HEK293 (cell line): ENCODE measurements around the gene PDK2.

ENCODE experiments used
- BCL11B ChIP-seq: fragments of 450-650 bp; formaldehyde crosslinking; IDR thresholded peaks from 2 replicates; pipeline ENCODE4 v1.5.1; 2016; ENCODE audit warnings: low read depth, missing biosample characterization, missing genetic modification characterization
- CTCF ChIP-seq: fragments of 450-650 bp; formaldehyde crosslinking; IDR thresholded peaks from 2 replicates; pipeline ENCODE4 v1.5.1; 2016; ENCODE audit warnings: missing biosample characterization, missing genetic modification characterization
- HOXD13 ChIP-seq: sonication (generic); formaldehyde crosslinking; IDR thresholded peaks from 2 replicates; pipeline ENCODE4 v1.8.0; 2022; ENCODE audit warnings: missing genetic modification reagents, borderline replicate concordance
- KLF7 ChIP-seq: fragments of 450-650 bp; formaldehyde crosslinking; IDR thresholded peaks from 2 replicates; pipeline ENCODE4 v1.5.1; 2016; ENCODE audit warnings: missing biosample characterization, missing genetic modification characterization, borderline replicate concordance
- REPIN1 ChIP-seq: fragments of 450-650 bp; formaldehyde crosslinking; IDR thresholded peaks from 2 replicates; pipeline ENCODE4 v1.5.1; 2017; ENCODE audit warnings: missing biosample characterization, missing genetic modification characterization, low read depth
- SP2 ChIP-seq: fragments of 450-650 bp; formaldehyde crosslinking; IDR thresholded peaks from 2 replicates; pipeline ENCODE4 v1.5.1; 2016; ENCODE audit warnings: missing biosample characterization, missing genetic modification characterization
- ZBTB11 ChIP-seq: fragments of 450-650 bp; formaldehyde crosslinking; conservative IDR thresholded peaks from 2 replicates; pipeline ENCODE4 v1.5.1; 2016; ENCODE audit warnings: low read depth, missing biosample characterization, missing genetic modification characterization
- ZFP3 ChIP-seq: fragments of 450-650 bp; formaldehyde crosslinking; IDR thresholded peaks from 2 replicates; pipeline ENCODE4 v1.5.1; 2016; ENCODE audit warnings: low read depth, missing biosample characterization, missing genetic modification characterization
- ZNF221 ChIP-seq: fragments of 450-650 bp; formaldehyde crosslinking; IDR thresholded peaks from 2 replicates; pipeline ENCODE4 v1.5.1; 2017; ENCODE audit warnings: missing biosample characterization, missing genetic modification characterization, borderline replicate concordance
- ZNF274 ChIP-seq, 2 experiments: fragments of 200-500 bp in 1 of 2; fragments of 450-650 bp in 1 of 2; sonication (Bioruptor generic) in 1 of 2; formaldehyde crosslinking in 1 of 2; IDR thresholded peaks; 2 replicates each; pipeline versions ENCODE4 v1.5.1 to v1.6.1; 2014 to 2016; ENCODE audit warnings: borderline replicate concordance in 1 of 2, inconsistent platforms in 1 of 2, low read length in 1 of 2, missing biosample characterization in 1 of 2, missing genetic modification characterization in 1 of 2
- ZNF362 ChIP-seq: fragments of 450-650 bp; formaldehyde crosslinking; IDR thresholded peaks from 2 replicates; pipeline ENCODE4 v1.5.1; 2016; ENCODE audit warnings: missing biosample characterization, missing genetic modification characterization
- ZNF398 ChIP-seq: fragments of 450-650 bp; formaldehyde crosslinking; IDR thresholded peaks from 2 replicates; pipeline ENCODE4 v1.5.1; 2017; ENCODE audit warnings: missing biosample characterization, missing genetic modification characterization
- ZNF426 ChIP-seq: fragments of 450-650 bp; formaldehyde crosslinking; IDR thresholded peaks from 2 replicates; pipeline ENCODE4 v1.5.1; 2017; ENCODE audit warnings: missing biosample characterization, missing genetic modification characterization, mild to moderate bottlenecking, inconsistent platforms, moderate library complexity
- ZNF670 ChIP-seq: fragments of 450-650 bp; formaldehyde crosslinking; IDR thresholded peaks from 2 replicates; pipeline ENCODE4 v1.5.1; 2016; ENCODE audit warnings: missing biosample characterization, missing genetic modification characterization, low read depth

GRCh38 chr17:50049636-50050035, 45.5 kb upstream of the PDK2 start:
- TF ChIP-seq BCL11B (tag by site-specific recombination) (no peak), ZNF221 (tag by site-specific recombination) (no peak), CTCF (tag by site-specific recombination) (no peak), ZNF426 (no peak), ZNF362 (tag by site-specific recombination) (no peak), REPIN1 (tag by site-specific recombination) (no peak), ZNF274 (IDR thresholded peaks at IDR 0.05; ENCODE audit: low read length) (no peak), ZNF274 (tag by site-specific recombination; IDR thresholded peaks at IDR 0.05; ENCODE audit: borderline replicate concordance) (no peak), HOXD13 (CRISPR knock-in tag) (no peak), KLF7 (tag by site-specific recombination) (no peak), SP2 (peak; percentile 45; the same call in 1 of the 2 replicates), ZBTB11 (tag by site-specific recombination) (no peak), ZNF670 (tag by site-specific recombination) (no peak), ZFP3 (tag by site-specific recombination) (no peak), ZNF398 (tag by site-specific recombination) (no peak)
